Measurements from ENCODE around the gene ARHGAP1.
"Not testable (repeated sequence)": the region's sequence is repeated elsewhere in the genome, so short reads cannot be mapped to it uniquely, and the experiment has no call there.

ARHGAP1 gene

DNA sequence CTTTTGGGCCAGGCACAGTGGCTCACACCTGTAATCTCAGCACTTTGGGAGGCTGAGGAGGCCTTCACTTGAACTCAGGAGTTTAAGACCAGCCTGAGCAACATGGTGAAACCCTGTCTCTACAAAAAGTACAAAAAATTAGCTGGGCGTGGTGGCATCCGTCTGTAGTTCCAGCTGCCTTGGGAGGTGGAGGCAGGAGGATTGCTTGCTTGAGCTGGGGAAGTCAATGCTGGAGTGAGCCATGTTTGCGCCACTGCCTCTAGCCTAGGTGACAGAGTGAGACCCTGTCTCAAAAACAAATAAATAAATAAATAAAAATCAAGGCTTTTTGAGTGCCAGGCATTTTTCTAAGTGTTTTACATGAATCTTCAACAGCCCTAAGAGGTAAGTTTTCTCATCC, 29.9 kb downstream of the ARHGAP1 start:
- DNase-seq: not testable (repeated sequence)

DNA sequence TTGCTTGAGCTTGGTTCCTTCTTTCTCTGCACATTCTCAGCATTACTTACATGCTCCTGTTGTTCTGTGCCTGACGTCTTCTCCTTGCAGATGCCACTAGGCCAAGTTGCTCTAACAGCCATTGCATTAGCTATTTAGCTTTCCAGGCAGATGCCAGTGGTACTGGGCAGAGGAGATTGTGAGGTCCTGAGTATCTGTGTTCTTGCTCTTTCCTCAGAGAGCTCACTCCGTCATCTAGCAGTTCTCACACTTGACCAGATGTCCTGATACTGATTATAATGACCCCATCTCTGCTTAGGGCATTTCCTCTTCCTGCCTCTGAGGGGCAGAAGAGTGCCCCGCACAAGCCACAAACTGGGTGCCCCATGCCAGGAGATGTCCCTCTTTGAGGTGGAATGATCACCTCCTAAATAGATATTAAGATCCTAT, 30.7 kb downstream of the ARHGAP1 start:
- DNase-seq: no peak

DNA sequence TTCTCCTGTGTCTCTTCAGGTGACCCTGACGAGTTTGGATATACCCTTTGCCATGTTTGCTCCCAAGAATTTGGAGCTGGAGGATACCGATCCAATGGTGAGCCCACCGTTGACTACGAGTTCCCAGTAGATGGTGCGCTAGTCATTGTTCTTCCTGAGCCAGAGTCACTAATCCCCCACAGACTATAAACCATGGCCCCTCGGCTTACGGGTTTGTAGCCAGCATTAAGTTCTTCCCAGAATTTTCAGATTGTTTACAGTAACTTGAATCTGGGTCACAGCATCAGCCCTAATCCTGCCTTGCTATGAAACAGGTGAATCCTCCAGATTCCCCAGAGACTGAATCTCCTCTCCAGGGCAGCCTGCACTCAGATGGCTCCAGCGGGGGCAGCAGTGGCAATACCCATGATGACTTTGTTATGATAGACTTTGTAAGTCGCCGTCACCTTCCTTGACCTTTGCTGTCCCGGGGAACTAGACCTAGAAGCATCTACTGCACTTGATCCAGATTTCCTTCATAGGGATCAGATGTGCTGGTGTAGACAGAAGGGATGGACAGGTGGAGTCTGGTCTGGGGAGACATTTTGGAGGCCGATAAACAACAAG, 31.8 kb downstream of the ARHGAP1 start:
- DNase-seq: no peak

DNA sequence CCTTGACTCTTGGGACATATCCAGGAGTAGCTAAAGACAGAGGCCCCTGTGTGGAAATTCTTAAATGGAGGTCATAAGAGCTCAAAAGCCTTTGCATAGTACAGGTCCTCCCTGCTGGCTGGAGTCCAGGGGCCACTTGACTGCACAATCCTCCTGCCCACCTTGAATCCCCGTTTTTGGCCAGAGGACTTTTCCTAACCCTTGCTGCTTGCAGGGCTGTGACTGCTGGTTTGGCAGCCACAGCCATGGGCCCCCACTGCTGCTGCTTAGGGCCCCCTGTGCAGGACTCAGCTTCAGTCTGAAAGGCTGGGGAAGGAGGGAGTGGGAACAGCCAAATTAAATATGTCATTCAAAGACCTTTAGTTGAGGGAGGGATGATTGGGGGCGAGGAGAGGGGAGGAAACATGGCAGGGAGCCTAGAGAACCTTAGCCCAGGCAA, 33.4 kb downstream of the ARHGAP1 start:
- DNase-seq: no peak

DNA sequence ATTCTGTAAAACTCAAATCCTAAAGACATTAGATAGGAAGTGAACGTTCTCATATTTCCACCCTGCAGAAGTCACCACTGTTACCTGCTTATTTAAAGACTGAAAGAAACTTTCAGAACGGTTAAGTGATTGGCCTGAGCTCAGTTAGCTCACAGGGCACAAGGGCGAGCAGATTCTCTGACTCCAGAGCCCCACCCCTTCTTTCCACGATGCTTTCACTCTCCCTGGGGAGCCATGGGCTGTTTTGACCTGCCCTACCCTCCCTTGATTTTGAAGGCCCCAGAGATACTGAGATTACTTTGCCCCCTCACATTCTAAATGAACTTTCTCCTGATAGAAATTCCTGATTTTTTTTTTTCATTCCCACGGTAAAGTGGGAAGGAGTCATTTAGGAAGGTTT, 33.9 kb downstream of the ARHGAP1 start:
- no peak for DNase-seq

DNA sequence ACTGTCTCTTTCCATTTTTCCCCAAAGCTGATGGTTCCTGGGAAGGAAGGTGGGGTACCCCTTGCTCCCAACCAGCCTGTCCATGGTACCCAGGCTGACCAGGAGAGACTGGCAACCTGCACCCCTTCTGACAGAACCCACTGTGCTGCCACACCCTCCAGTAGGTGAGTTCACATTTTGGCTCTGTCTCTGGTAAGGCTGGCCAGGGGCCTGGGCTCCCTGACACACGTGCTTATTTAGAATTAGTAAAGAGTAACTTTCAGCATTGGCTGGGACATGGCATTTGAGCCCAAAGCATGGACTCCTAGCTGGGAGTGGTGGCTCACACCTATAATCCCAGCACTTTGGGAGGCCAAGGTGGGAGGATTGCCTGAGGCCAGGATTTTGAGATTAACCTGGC, 35.1 kb downstream of the ARHGAP1 start:
- no peak for DNase-seq

DNA sequence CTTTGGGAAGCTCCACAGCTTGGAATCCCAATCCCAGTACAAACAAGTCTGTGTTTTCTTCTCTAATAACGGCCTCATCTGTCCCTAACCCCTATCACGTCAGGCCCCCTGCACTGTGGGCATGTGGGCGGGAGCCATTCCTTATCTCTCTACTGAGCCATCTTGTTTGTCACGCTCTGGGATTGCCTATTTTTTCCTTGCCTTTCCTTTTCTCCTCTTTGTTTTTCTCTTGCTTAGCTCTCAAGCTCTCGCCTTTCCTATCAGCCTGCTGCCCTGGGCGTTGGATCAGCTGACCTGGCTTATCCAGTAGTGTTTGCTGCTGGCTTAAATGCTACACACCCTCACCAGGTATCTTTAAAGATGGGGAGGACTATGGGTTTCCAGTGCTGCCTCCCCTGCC, 35.8 kb downstream of the ARHGAP1 start:
- no peak for DNase-seq

DNA sequence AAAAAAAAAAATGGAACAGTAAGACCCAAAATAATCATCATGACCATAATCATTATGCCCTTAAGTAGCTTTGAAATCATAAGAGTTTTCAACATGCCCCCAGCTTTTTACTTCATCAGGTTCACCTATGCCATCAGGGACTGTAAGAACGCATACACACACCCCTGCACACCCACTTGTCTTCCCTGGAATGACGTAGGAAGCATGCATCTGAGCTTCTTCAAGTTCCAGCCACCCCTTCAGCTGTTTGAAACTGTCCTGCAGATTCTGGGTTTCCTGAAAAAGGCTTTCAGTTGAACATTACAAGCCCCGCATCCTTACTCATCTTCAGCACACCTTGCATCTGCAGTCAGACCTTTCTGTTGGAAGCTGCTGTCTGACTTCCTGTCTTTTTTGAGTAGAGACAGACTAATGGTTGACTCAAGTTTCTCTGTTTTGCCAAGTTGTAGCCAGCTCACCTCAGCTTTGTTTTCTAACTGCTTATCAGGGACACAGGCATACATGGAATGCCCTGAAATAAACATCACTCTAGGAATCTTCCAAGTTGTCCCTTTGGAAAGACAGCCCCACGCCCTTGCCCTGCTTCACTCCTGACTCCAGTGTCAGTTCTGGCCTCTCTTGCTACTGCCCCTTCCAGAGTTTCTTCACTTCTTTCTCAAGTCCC, 37.0 kb downstream of the ARHGAP1 start:
- DNase-seq: no peak

DNA sequence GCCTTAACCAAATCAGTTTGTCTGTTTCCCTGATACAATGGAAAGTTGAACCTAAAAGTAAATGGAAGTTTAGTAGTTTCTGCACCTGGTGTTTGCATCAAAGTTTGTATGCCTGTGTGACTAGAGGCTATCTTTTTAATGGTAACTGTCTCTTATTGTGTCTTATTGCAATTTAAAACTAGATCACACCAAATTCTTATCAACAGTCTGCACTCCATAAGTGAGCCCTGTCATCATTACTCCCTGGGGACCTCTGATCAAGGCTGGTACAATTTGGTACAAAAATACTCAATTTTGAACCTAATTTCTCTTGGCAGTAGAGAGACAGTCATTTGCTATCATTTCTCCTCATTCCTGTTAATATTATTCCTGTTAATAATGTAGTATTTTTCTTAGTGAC, 38.1 kb downstream of the ARHGAP1 start:
- no peak for DNase-seq

DNA sequence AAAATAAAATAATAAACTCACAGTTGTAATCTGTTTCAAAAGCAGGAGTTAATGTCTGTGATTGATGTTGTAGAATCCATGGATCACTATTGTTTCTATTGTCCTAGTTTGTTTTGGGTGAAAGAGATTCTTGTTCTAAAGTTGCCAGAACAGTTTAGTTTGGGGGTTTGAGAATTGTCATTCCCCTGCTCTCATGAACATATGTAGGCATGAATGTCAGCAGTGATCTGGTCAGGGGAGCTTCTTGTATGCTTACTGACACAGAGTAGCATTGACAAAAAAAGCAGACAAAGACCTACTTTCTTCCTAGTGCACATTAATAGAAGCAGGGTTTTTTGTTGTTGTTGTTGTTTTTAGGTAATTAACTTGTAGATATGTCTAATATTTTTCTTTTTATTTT, 38.6 kb downstream of the ARHGAP1 start:
- no peak for DNase-seq

DNA sequence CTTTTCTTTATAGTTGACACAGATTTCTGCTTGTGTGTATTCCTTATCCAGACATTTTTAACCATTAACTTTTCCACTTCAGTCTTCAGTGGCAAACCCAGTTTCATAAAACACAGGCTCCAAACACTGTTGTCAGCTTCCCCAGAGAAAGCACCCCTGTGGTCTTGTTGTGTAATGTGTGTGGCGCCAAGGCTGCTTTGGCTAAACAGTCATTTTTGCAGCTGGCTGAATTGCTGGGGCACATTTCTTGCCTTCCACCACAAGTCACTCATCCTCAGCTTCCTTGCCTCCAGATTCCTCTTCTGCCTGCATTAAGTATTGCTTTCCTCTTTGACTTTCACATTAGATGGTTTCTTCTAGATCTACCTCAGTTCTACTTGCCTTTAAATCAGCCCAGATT, 40.5 kb downstream of the ARHGAP1 start:
- DNase-seq: no peak

DNA sequence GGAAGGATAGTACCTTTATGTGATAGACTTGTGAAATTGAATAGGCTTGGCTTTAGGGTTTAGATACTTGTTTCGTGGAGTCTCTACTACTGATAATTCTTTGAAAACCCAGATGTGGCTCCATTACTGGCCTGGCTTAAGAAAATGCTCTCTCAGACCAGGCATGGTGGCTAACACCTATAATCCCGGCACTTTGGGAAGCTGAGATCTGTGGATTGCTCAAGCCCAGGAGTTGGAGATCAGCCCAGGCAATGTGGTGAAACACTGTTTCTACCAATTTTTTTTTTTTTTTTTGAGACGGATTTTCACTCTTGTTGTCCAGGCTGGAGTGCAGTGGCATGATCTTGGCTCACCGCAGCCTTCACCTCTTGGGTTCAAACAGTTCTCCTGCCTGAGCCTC, 42.2 kb downstream of the ARHGAP1 start:
- no peak for DNase-seq

DNA sequence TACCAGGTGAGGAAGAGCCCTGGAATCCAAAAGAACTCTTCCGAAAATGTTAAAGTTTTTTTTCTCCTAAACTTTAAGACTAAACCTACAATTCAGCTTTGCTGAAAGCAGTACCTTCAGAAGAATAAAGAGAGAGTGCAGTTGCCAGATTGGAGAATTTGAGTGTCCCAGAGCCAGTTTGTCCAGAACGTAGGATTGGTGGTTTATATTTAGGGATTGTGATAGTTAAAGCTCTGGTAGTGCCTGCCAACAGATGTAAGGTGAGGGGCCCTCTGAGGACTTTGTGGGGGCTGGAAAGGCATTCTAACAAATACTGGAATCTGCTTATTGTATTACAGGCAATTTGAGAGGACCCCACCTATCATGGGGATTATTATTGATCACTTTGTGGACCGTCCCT, 43.2 kb downstream of the ARHGAP1 start:
- DNase-seq: no peak

DNA sequence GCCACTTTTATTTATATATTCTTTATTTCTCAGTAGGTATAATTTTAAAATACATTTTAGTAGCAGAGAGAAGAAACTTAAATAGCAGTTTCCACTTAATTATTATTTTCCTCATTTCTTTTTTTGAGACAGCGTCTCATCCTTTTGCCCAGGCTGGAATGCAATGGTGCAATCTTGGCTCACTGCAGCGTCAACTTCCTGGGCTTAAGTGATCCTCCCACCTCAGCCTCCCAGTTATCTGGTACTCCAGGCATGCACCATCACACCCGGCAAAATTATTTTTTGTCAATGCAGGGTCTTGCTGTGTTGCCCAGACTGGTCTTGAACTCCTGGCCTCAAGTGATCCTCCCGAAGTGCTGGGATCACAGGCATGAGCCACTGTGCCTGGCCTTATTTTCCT, 44.8 kb downstream of the ARHGAP1 start:
- DNase-seq: no peak

DNA sequence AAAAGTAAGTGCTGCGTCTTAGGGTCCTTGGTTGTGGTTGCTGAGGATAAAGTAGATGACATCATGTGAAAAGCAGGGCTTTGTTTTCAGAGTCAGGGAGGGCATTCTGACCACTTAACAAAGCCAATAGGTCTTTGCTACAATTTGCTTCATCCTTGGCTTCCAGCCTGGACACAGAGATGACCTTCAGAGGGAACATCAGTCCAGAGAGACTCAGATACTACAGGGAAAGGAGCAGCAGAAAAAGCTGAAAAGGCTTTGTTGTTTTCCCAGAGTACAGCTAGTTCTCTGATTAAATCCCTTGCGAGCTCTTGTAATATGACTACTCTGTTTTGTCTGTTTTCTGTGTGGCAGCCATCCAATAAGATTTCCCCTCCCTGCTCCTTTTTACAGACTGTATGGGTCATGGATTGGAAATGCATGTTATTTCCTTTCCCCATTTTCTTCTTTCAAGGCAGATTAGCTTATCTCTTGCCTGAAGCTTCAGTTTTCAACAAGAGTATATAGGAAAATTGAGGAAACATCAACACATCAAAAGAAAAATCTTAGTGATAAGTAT, 51.2 kb downstream of the ARHGAP1 start:
- DNase-seq: peak; percentile 46

DNA sequence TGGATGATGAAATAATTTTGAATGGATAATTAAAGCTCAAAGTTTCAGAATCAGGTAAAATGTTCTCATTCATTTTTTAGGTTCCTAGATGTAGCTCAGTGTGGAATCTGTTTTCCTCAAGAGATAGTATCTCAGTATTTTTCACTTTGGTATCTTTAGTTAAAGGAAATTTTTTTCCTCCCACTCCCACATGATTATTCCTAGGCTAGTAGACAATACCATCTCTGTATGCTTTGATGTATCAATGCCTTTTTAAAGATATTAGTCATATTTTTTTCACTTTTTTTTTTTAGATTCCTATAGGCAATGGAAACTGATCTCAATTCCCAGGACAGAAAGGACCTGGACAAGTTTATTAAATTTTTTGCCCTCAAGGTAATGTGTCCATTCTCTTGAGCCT, 56.4 kb downstream of the ARHGAP1 start:
- DNase-seq: no peak

DNA sequence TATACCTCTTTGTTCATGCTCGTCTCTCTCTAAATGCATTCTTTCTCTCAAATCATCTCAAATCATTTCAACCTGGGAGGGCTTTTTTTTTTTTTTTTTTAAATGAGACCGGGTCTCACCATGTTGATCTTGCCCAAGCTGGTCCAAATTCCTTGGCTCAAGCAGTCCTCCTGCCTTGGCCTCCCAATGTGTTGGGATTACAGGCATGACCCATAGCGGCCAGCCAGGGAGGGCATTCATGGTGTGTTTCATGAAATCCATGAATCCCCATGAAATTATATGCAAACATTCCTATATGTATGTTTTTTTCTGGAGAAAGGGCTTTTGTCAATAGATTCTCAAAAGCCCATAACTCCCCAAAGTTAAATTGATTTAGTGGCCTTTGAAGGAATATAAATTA, 56.9 kb downstream of the ARHGAP1 start:
- no peak for DNase-seq

DNA sequence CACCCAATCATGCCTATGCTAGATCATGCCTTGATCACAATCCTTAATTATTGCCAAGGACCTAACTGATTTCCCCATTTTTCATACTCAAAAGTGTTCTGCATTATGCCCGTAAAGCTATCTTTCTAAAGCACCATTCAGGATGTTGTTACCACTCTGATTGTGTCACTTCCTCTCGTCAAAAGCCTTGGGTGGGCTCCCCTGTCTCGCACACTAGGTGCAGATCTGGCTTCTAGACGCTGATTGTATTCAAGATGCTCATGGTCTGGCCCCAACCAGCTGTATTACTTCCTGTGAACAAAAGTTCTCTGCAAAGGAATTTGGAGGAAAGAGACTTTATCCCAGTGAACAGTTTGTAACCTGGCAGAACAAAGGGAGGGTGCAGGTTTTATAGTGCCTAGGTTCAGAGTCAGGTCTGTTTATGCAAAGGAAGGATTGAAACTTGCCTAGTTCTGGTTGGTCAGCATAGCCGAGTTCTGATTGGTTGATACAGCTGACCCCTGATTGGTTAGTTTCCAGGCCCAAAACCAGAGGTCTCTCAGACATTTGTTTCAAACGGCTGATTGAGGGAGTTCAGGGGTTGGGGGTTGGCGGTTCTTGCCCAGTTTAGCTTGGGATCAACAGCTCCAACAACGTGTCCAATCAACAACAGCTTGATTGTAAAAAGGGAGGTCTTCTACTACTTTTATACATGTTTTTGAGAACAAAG, 57.6 kb downstream of the ARHGAP1 start:
- no peak for DNase-seq

DNA sequence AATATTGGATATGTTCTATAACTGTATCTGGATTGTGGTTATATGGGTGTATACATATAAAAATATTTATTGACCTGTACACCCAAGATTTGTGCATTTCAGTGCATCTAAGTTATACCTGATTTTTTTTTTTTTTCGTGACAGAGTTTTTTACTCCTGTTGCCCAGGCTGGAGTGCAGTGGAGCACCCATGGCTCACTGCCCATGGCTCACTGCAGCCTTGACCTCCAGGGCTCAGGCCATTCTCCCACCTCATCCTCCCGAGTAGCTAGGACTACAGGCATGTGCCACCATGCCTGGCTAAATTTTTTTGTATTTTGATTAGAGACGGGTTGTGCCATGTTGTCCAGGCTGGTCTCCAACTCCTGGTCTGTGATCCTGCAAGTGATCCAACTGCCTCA, 58.8 kb downstream of the ARHGAP1 start:
- no peak for DNase-seq

DNA sequence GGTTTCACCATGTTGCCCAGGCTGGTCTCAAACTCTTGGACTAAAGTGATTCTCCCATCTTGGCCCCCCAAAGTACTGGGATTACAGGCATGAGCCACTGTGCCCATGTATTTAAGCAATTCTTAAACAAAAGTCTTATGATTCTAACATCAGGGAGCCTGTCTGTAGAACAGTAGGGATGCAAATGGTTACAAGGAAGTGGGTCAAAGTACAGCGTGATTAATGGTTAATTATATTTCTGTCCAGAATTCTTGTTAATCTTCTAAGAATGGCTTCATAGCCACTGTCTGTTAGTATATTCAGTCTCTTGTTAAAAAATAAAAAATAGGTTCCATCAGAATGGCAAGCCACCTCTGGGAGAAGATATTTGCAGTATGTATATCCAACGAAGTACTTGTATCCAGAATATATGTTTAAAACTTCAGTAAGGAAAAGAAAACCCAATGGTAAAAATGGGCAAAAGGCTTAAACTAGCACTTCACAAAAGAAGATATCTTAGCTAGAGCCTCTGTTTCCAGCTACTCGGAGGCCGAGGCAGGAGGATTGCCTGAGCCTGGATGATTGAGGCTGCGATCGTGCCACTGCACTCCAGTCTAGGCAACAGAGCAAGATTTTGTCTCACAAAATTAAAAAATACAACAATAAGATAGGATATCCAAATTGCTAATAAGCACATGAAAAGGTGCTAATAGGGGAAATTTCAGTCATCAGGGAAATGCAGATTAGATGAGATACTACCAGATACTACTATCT, 60.2 kb downstream of the ARHGAP1 start:
- DNase-seq: no peak

DNA sequence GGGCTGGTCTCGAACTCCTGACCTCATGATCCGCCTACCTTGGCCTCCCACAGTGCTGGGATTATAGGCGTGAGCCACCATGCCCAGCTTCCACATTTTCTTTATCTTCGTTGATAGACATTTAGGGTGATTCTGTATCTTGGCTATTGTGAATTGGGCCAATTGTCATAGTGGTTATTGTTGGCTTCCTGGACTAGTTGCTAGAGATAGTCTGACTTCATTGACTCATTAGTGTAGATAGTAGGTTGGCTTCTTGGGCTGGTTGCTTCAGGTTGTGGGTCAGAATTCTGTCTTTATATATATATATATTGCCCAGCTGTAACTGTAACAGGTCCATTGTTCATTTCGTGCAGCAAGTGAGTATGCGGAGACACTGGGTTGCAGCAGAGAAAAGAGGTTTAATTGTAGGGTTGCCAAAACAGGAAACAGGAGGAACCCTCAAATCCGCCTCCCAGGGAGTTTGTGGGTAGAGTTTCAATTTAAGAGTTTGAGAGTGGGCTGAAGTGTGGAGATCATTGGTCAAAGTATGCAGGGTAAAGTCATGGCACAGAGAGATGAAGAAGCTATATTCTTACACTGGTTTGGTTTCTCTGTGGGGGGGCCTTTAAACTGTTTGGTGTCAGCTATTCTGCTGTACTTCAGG, 61.1 kb downstream of the ARHGAP1 start:
- DNase-seq: peak; percentile 10

DNA sequence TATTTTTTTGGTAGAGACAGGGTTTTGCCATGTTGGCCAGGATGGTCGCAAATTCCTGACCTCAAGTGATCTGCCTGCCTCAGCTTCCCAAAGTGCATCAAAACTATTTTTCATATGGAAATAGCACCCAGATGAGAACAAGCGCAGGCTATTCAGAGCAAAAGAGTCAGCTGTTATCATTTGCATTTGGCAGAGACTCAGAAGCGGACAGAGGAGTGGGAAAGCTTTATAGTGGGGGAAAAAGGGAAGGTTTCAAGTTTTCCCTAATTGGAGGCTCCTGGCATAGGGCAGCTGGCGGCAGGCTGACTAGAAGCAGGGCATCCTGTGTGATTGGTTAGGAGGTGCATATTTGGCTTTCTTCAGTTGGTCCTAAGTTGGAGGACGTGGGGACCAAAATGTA, 62.9 kb downstream of the ARHGAP1 start:
- DNase-seq: no peak

All from NCI-H2107 (cell line).